Femur (tissue), 1 donor: ENCODE measurements around the gene TEAD4.

Experiments used
- DNase-seq: peaks from one replicate; pipeline ENCODE4 v3.0.0-alpha.2; 2017

TEAD4 gene

DNA sequence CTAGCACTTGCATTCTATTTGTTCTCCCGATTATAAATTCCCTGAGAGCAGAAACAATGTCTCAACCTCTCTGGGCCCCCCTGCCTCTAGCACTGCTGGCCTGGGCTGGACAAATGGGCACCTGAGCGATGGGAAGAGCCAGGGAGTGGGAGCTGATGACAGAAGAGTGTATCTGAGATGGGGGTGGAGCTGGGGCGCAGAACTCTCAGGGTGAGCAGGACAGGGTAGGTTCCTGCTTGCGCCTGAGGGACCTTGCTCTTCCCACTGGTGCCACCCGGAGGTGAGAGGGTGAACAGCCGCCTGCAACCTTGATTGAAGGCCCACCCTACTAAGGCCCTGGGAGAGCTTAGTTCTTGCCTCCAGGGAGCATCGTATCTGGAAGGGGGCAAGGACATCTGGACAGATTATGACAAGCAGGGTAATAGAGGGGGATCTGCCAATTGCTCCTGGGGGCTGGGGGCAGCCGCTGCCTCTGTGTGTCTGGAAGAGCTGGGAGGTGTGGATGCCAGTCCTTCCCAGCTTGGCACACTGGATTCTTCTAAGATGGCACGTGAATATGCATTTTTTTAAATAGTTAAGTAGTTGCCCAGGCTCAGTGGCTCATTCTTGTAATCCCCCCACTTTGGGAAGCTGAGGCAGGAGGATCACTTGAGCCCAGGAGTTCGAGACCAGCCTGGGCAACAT, 75.0 kb downstream of the TEAD4 start:
- peak; percentile 82 for DNase-seq

DNA sequence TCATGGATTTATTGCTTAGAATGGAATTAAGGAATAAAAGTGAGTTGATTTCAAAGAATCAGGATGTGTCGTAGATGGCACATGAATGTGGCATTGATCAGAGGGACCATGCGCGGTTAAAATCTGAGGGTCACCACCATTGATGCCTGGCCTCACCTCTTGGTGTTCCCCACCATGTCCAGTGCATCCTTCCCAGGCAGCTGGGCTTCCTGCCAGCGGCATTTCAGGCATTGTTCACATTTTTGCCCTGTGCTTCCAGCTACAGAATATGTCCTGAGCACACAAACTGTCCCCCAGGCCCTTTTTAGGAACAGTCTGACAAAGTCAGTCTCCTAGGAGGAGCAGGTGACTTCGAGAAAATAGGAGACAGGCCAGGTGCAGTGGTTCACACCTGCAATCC, 76.0 kb downstream of the TEAD4 start:
- no peak for DNase-seq

DNA sequence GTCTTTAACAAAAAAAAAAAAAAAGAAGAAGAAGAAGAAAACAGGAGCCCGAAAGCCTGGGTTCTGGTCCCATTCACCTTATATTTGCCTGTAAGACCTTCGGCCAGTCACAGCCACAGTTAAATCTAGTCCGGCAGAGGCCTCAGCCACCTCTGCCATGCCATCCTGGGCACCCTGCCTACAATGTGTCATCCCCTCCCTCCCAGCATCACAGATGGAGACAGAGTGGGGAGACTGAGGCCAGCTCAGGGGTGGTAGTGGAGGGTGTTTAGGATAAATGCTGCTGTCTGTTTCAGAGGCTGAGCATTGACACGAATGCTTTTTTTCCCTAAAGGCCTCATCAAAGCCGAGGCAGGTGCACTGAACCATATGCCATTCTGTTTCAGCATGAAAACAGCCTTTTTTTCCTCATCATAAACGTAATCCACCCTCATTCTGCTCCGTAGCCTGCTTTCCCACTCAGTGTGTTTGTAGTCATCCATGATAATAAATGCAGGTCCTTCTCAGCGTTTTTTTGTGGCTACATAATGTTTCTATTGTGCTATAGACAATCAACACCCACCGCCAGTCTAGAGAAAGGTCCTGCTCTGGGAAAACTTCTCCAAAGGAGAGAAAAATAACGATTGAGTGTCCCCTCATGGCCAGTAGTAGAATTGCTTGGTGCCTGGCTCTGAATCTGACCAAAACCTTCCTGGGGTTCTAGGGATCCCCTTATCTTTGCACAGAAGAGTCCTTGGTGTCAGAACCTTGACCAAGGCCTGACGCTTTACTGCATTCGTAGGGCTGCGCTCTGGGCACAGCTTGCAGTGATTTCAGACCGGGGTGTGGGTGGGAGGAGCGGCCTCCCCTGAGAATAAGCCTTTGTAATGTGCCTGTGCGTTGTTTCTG, 76.9 kb downstream of the TEAD4 start:
- no peak for DNase-seq

DNA sequence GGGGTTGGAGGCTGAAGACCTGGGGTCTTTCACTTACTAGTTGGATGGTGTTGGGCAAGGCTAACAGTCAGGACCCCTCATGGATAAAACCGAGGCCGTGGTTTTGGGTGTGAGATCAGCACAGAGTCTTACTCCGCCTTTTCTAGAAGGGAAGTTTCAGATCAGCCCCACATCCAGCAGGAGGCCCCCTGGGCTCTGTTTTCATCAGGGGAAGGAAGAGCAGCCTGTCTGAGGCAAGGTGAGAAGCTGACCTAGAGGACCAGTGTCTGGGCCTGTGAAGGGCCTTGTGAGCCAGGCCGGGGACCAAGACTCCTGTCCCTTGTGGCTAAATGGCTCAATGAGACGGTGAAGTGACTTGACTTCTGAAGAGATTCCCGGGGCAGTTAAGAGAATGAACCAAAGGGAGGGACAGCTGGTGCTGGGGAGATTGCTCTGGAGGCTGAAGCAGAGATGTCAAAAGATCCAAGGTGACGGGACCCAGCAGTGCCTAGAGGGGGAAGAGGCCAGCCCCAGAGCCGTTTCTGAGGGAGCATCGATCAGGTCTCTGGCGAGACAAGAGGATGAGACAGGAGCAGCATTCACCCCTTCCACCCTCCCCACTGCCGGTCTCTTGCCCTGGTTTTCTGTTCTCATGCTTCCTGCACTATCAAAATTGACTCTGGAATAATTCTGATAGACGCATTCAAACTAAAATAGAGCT, 77.9 kb downstream of the TEAD4 start:
- DNase-seq, result no peak

DNA sequence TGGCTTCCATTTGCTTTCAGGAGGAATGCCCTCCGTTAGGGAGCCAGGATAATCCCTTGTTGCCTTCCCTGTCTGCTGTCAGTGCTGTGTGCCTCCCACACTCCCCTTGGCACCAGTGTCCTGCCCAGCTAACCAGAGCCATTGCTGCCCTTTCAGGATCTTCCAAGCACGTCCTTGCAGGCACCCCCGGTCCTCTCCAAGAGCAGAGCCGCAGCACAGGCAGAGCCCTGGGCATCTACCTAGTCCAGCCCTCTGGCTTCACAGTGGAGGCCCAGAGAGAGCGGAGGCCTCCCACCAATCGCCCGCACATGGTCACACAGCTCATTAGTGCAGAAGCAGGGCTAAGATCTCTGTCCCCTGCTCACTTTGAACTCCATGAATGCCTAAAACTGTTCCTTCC, 79.0 kb downstream of the TEAD4 start:
- DNase-seq, result no peak

- no peak for DNase-seq
These were observed 79.8 kb downstream of the TEAD4 start for GRCh38 chr12:3038926-3039510.

DNA sequence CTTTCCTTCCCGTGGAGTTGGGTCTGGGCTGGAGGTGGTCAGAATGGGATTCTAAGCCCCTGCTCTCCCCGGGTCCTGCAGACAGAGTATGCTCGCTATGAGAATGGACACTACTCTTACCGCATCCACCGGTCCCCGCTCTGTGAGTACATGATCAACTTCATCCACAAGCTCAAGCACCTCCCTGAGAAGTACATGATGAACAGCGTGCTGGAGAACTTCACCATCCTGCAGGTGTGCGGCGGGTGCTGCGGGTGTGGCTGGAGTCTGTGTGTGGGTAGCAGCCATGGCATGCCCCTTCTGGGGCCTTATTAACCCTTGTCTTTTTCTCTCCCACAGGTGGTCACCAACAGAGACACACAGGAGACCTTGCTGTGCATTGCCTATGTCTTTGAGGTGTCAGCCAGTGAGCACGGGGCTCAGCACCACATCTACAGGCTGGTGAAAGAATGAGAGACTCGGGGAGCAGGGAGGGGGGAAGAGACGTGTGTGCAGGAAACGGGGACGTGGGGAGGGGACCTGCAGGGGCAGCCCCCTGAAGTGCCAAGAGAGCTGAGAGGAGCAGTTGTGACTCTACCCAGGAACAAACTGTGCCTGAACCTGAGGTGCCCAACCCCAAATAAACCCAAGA, 80.9 kb downstream of the TEAD4 start:
- no peak for DNase-seq

DNA sequence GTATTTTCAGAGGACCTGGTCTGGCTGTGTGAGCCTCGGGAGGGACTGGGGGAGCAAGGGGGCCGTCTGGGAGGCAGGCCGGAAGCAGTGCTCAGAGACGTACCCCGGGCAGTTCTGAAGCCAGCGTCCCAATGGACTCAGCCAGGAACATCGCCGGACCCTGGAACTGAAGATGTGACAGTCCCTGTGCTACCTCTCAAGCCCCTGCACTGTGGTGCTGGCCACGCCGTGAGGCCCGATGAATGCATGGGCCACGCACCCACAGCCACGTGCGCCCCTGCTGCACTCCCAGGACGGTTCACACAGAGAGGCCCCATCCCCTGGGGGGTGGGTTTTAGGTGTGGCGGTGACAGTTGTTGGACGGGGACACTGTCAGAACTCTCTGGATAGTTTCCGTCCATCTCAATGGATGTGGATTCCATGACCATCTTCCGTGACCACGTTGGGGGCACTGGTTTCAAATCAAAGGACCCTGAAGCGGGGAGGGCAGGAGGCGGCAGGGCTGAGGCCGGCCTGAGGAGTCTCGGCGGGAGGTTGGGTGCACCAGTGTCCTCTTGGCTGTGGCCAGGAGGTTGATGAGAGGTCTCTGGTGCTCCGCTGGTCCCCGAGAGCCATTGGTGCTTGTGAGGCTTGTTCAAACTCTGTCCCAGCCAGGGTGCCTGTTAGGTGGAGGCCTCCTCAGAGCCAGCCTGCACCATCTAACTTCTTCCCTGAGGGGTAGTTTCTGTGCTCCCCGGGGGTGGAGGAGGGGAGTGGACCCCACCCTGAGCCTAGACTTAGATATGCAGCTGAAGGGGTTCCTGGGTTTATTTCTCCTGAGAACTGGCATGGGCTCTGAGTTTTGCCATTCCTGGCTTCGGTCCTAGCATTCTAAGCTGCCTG, 81.7 kb downstream of the TEAD4 start:
- no peak for DNase-seq

- DNase-seq, result peak; percentile 73
These were observed 82.5 kb downstream of the TEAD4 start for GRCh38 chr12:3041558-3042164.

DNA sequence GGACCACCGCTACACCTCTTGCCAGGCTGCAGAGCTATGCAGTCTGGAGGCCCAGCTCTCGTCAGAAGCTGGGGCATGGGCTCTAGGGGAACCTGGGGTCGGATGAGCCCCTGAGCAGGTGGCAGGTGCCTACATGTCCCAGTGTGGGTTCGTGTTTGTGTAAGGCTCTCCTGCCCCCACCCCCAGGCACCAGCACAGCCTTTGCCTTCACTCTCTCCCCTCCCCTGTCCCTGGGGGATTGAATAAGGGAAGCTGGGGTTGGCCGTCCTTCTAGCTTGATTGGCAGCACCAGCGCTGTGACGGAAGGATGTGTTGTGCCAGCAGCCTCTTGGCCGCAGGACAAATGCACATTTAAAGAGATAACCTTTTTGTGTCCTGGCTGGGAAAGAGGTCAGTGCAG, 83.2 kb downstream of the TEAD4 start:
- DNase-seq, result peak; percentile 63

GRCh38 chr12:3042826-3043225, 83.6 kb downstream of the TEAD4 start:
- DNase-seq, result no peak

- DNase-seq, result no peak
These were observed 84.2 kb downstream of the TEAD4 start for GRCh38 chr12:3043406-3043805.

DNA sequence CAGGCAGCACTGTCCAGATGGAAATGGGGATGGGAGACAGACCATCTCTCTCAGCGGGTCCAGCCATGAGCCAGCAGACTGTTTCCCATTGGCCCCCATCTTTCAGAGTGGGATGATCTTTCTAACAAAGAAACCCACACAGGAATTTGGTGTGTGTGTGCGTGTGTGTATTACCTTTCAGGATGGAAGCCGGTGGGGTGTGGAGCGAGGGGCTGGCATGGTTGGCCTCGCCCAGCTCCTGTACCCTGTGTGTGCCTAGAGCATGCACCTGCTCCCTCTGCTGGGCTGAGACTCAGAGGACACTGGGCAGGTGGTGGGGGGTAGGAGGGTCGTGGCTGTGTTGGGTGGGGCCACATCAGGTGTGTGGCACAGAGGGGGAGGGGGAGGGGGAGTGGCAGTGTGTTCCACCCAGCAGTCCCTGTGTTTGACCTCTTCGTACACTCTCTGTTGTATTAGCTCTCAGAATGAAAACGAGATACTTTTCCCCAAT, 85.0 kb downstream of the TEAD4 start:
- no peak for DNase-seq

DNA sequence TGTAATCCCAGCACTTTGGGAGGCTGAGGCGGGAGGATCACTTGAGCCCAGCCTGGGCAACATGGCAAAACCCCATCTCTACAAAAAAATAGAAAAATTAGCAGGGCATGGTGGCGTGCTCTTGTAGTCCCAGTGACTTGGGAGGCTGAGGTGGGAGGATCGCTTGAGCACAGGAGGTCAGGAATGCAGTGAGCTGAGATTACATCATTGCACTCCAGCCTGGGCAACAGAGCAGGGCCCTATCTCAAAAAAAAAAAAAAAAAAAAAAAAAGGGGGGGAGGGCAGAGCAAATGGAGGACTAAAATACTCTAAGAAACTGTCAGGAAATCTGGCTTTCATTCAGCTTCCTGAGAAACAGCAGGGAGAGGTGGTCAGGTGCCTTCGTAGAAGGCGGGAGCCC, 86.3 kb downstream of the TEAD4 start:
- DNase-seq, result no peak

DNA sequence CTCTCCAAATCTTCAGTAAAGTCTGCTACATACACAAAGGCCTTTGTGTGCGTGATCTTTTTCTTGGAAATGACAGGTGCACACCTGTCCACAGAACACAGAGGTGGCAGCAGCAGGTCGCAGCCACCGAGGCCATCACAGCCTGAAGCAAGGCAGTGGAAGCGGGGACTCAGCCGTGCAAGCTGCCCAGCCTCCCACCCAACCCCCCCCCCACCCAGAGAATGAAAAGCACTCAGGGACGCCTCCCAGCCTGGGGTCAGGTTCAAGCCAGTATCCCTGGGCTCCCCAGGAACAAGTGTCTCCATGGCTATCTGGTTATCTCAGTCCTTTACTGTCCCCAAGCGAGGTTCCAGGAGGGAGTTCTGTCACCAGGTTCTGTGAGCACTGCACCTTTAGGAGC, 86.8 kb downstream of the TEAD4 start:
- DNase-seq, result no peak

DNA sequence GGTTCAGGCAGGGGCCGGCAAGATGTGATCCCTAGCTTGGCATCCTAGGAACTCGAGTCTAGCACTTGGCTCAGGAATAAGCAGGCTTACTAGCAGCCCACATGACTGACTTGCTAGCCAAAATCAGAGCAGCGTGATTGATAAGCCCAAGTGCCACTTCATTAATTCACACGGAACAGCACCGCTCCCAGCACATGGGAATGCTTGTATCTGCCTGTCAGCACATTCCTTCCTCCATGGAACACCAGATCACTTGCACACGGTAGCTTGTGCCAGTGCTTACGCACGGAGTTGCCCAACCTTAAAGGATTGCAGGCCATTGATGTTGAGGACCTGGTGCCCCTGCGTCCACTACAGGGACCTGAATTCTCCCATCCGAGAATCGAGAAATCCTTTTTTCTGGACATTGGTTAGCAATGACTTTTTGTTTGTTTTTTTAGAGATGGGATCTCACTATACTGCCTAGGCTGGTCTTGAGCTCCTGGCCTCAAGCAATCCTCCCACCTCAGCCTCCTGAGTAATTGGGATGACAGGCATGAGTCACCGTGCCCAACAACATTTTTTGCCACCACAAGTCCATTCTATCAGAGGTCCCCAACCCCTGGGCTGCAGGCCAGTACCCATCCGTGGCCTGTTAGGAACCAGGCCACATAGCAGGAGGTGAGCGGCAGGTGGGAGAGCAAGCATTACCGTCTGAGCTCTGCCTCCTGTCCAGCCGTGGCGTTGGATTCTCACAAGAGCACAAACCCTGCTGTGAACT, 87.4 kb downstream of the TEAD4 start:
- no peak for DNase-seq

DNA sequence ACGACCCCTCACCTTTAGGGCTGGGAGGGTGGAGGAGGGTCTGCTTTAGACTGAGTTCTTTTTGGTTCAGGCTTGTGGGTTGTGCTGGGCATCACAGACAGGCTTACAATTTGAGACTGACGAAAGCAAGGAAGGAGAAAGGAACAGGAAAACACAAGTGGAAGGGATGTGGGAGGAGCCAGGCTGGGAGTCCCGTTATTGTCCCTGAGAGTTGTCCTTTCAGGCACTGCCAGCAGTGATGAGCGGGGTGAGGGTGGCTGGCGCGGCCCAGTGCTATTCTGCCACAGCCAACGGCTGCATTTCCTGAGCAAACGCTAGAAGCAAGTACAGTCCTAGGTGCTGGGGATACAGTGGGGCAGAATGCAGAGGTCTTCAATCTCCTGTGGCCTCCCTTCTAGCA, 88.8 kb downstream of the TEAD4 start:
- no peak for DNase-seq

DNA sequence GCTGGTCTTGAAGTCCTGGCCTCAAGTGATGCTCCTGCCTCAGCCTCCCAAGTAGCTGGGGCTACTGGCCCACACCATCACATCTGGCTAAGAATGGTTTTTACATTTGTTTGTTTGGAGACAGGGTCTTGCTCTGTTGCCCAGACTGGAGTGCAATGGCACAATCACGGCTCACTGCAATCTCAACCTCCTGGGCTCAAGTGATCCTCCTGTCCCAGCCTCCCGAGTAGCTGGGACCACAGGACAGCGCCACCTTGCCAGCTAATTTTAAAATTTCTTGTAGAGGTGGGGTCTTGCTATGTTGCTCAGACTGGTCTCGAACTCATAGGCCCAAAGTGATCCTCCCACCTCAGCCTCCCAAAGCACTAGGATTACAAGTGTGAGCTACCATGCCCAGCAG, 89.3 kb downstream of the TEAD4 start:
- no peak for DNase-seq

DNA sequence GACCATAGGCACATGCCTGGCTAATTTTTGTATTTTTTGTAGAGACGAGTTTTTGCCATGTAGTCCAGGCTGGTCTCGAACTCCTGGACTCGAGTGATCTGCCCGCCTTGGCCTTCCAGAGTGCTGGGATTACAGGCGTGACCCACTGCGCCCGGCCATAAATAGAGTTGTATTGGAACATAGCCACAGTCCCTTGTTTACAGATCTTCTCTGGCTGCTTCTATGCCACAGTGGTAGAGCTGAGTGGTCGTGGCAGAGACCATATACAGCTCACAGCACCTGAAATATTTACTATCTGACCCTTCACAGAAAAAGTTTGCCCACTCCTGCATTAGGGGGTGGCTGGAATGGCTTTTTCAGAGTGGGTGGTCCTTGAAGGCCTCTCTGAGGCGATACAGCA, 90.0 kb downstream of the TEAD4 start:
- DNase-seq, result no peak

- no peak for DNase-seq
These were observed 90.5 kb downstream of the TEAD4 start for GRCh38 chr12:3049611-3050249.
